Endothelial cell of umbilical vein (primary cell): Measurements from ENCODE around the gene PCDH9.

Experiments
- EZH2 ChIP-seq: IDR thresholded peaks from 2 replicates; pipeline ENCODE4 v1.6.1; 2012; ENCODE audit warnings: borderline replicate concordance, low read depth, mild to moderate bottlenecking, moderate library complexity, low read length, inconsistent platforms; ENCODE audit not compliant: severe bottlenecking
- FOS ChIP-seq: IDR thresholded peaks from 2 replicates; pipeline ENCODE4 v1.6.1; 2011; ENCODE audit warnings: mild to moderate bottlenecking, low read length, moderate library complexity, borderline replicate concordance; ENCODE audit not compliant: insufficient read depth
- GATA2 ChIP-seq: IDR thresholded peaks from 2 replicates; pipeline ENCODE4 v1.7.0; 2011; ENCODE audit warnings: low read depth, mild to moderate bottlenecking, moderate library complexity, mixed read lengths, low read length; ENCODE audit not compliant: insufficient read length, insufficient read depth
- JUN ChIP-seq: IDR thresholded peaks from 2 replicates; pipeline ENCODE4 v1.6.1; 2011; ENCODE audit warnings: borderline replicate concordance, low read depth; ENCODE audit not compliant: insufficient read length, insufficient read depth
- MYC ChIP-seq: IDR thresholded peaks from one replicate; pipeline ENCODE4 v1.6.1; 2011; ENCODE audit warnings: mild to moderate bottlenecking, low read depth, low read length
- POLR2A ChIP-seq: IDR thresholded peaks from 2 replicates; pipeline ENCODE4 v1.6.1; 2012; ENCODE audit warnings: low read depth, mild to moderate bottlenecking, control low read depth, low read length
- POLR2AphosphoS5 ChIP-seq: IDR thresholded peaks from 2 replicates; pipeline ENCODE4 v1.6.1; 2012; ENCODE audit warnings: low read depth, mild to moderate bottlenecking, control low read depth, low read length, moderate library complexity; ENCODE audit not compliant: insufficient read depth
- TF ChIP-seq, protein P1 (sequence below), 2 donors: IDR thresholded peaks; 1 replicate in 1 of 2; 2 replicates in 1 of 2; pipeline ENCODE4 v1.5.1; 2011; ENCODE audit warnings: low read length in 2 of 2, mild to moderate bottlenecking in 2 of 2, moderate library complexity in 2 of 2, control low read depth in 1 of 2, inconsistent platforms in 1 of 2, low read depth in 1 of 2; ENCODE audit not compliant: insufficient read depth in 1 of 2; ENCODE audit errors: extremely low read depth in 1 of 2
- TF ChIP-seq, protein P2 (sequence below): IDR thresholded peaks from 2 replicates; pipeline ENCODE4 v1.6.1; 2011; ENCODE audit not compliant: insufficient read depth, insufficient read length

DNA sequence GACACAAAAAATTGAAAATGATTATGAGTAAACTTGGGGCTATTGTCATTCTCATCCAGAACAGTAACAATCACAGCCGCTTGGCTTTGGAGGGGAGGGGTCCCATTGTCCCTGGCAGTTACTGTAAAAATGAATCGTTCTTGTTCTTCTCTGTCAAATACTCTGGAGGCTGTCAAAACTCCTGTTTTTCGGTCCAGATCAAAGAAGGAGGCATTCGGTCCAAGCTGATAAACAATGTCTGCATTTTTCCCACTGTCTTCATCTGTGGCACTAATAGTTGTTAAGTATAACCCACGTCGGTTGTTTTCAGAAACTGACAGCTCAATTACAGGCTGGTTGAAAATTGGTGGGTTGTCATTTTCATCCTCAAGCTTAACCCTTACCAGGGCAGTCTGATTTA lies 3.4 kb downstream of the PCDH9 start:
- TF ChIP-seq POLR2A: no peak
- TF ChIP-seq, protein P1, sequence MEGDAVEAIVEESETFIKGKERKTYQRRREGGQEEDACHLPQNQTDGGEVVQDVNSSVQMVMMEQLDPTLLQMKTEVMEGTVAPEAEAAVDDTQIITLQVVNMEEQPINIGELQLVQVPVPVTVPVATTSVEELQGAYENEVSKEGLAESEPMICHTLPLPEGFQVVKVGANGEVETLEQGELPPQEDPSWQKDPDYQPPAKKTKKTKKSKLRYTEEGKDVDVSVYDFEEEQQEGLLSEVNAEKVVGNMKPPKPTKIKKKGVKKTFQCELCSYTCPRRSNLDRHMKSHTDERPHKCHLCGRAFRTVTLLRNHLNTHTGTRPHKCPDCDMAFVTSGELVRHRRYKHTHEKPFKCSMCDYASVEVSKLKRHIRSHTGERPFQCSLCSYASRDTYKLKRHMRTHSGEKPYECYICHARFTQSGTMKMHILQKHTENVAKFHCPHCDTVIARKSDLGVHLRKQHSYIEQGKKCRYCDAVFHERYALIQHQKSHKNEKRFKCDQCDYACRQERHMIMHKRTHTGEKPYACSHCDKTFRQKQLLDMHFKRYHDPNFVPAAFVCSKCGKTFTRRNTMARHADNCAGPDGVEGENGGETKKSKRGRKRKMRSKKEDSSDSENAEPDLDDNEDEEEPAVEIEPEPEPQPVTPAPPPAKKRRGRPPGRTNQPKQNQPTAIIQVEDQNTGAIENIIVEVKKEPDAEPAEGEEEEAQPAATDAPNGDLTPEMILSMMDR (IDR thresholded peaks at IDR 0.05; ENCODE audit: extremely low read depth in 1 of 2, insufficient read depth in 1 of 2, low read depth in 1 of 2, low read length in 2 of 2): no peak
- TF ChIP-seq EZH2: no peak
- no peak for TF ChIP-seq JUN
- TF ChIP-seq POLR2AphosphoS5: no peak
- TF ChIP-seq GATA2: no peak
- no peak for TF ChIP-seq MYC
- TF ChIP-seq FOS: no peak
- TF ChIP-seq, protein P2, sequence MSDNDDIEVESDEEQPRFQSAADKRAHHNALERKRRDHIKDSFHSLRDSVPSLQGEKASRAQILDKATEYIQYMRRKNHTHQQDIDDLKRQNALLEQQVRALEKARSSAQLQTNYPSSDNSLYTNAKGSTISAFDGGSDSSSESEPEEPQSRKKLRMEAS: no peak
